ENCODE results near the gene QRFP. TPM values are rescaled to one million over a fixed set of nuclear protein-coding genes. Genes with fewer than 3 reads are reported as not detected.

QRFP gene
- total and polyA plus RNA-seq, 2 of the 8 experiments (the other 6 are each of a cell fraction or from before 2014, with no cell fraction given): not detected

- Histone ChIP-seq H4K5ac (ENCODE audit: insufficient read length, low read depth, low read length) (no peak overlapping the region), H3K18ac (ENCODE audit: extremely low read depth, low read length) (no peak overlapping the region), H3K79me1 (ENCODE audit: low read depth, low read length) (no peaks in the 10 kb centered on the region), H3K14ac (ENCODE audit: insufficient read length) (no peak overlapping the region), H3K79me2 (ENCODE audit: control insufficient read depth in 1 of 2, insufficient read depth in 2 of 2, low read length in 2 of 2) (no peaks in the 10 kb centered on the region), H4K91ac (replicated peaks; ENCODE audit: insufficient read length, low read length) (no peak overlapping the region), H3K36me3 (ENCODE audit: control insufficient read depth in 2 of 4, insufficient read depth in 4 of 4, low read length in 3 of 4) (peaks cover 0 to 8% (median 1%) of the 10 kb centered on the region in 4 experiments; a peak in 4 of 8 replicates), H2BK20ac (ENCODE audit: low read length) (no peak overlapping the region), H3K9ac (replicated peaks in 1 of 4; ENCODE audit: extremely low read depth in 1 of 4, low read depth in 3 of 4, low read length in 3 of 4) (no peak overlapping the region), H2BK5ac (ENCODE audit: low read depth, low read length) (no peak overlapping the region), H3K23ac (ENCODE audit: insufficient read length) (no peak overlapping the region), H3K4me1 (replicated peaks in 1 of 4; ENCODE audit: control insufficient read depth in 3 of 4, insufficient read depth in 4 of 4, low read length in 3 of 4) (peaks cover 0 to 3% (median 0%) of the 10 kb centered on the region in 4 experiments; a peak in 3 of 7 replicates), H2BK12ac (ENCODE audit: low read depth, low read length) (no peak overlapping the region), H3K9me3 (ENCODE audit: insufficient read depth in 2 of 2, low read depth in 1 of 2, low read length in 1 of 2) (no peaks in the 10 kb centered on the region), H3K27ac (ENCODE audit: low read depth, low read length) (no peak overlapping the region), H3K4me3 (ENCODE audit: extremely low read depth in 1 of 4, insufficient read depth in 2 of 4, low read depth in 3 of 4, low read length in 4 of 4) (no peak overlapping the region), H2AFZ (ENCODE audit: low read length) (no peak overlapping the region), H4K20me1 (replicated peaks in 1 of 2; ENCODE audit: control insufficient read depth in 1 of 2, insufficient read depth in 2 of 2, low read length in 2 of 2) (peaks cover 4 to 6% of the 10 kb centered on the region in 2 experiments), H4K8ac (ENCODE audit: extremely low read depth, insufficient read depth, low read length) (no peak overlapping the region), H3K56ac (replicated peaks; ENCODE audit: insufficient read length, low read depth, low read length) (no peak overlapping the region), H2AK5ac (ENCODE audit: low read depth, low read length) (no peak overlapping the region), H2BK120ac (replicated peaks; ENCODE audit: low read depth, low read length) (no peak overlapping the region), H3K4ac (replicated peaks; ENCODE audit: insufficient read length, low read depth, low read length) (no peak overlapping the region), H3K4me2 (ENCODE audit: insufficient read depth in 1 of 2, low read depth in 2 of 2, low read length in 2 of 2) (no peak overlapping the region), H2BK15ac (ENCODE audit: low read length) (no peak overlapping the region), H3K27me3 (replicated peaks in 1 of 4; ENCODE audit: control insufficient read depth in 3 of 4, extremely low read depth in 1 of 4, insufficient read depth in 3 of 4, low read length in 3 of 4) (no peaks in the 10 kb centered on the region), H3K23me2 (ENCODE audit: low read depth, low read length) (no peaks in the 10 kb centered on the region)
- FAIRE-seq: no peak
- no peak for DNase-seq (ENCODE audit: low read depth in 1 of 2, low spot score in 2 of 2)
- TF ChIP-seq BCL11A (IDR thresholded peaks at IDR 0.05; ENCODE audit: low read depth in 2 of 2, low read length in 2 of 2) (no peak), NANOG (IDR thresholded peaks at IDR 0.05; ENCODE audit: insufficient read depth, low read depth, low read length, poor library complexity, severe bottlenecking) (no peak), TAF1 (IDR thresholded peaks at IDR 0.05; ENCODE audit: low read depth, low read length) (no peak), USF2 (IDR thresholded peaks at IDR 0.05; ENCODE audit: low read length) (no peak), GABPA (IDR thresholded peaks at IDR 0.05; ENCODE audit: borderline replicate concordance, insufficient read depth, low read length) (no peak), SIRT6 (IDR thresholded peaks at IDR 0.05; ENCODE audit: low read length) (no peak)
- ChIA-PET POLR2A (ENCODE audit: partially characterized antibody) (interaction anchor here (1.1 to 1.2 kb wide), 2 partner anchors 18 to 29 kb away, joined by 3 to 4 read pairs; no protein-coding TSS in a partner anchor), CTCF (ENCODE audit: partially characterized antibody) (interaction anchor here (0.7 to 8.2 kb wide), 16 partner anchors 8 to 202 kb away, joined by 3 to 49 read pairs (median 4); no protein-coding TSS in a partner anchor)
- WGBS, 2 experiments (ENCODE audit: extremely low coverage in 1 of 2, insufficient coverage in 1 of 2, insufficient read length in 1 of 2, insufficient replicate concordance in 2 of 2, low coverage in 1 of 2, low lambda C conversion rate in 2 of 2, missing lambda C conversion rate in 1 of 2): 87% methylated on average over 9 of the region's 9 CpGs; no CpG with 5 or more reads in 1 of the 2 experiments
Observed at GRCh38 chr9:130895038-130895437, 1.6 kb downstream of the QRFP start.

All from H1 (cell line).